Astrocyte of the spinal cord (primary cell): ENCODE data around the gene SYCE1.
"Not testable (repeated sequence)": the region's sequence is repeated elsewhere in the genome, so short reads cannot be mapped to it uniquely, and the experiment has no call there.

Experiments used
- DNase-seq: peaks from one replicate; pipeline ENCODE4 v3.0.0; 2011; ENCODE audit warnings: low read depth, low spot score
- H3K4me3 ChIP-seq: 2 replicates; pipeline ENCODE4 v1.5.1; 2011; ENCODE audit warnings: low read depth, mild to moderate bottlenecking, low read length, moderate library complexity
- in situ Hi-C: cut with HindIII; loops from 2 replicates; pipeline ENCODE4 v1.10.0; 2017; ENCODE audit warnings: low sequenced_read_pairs
- TF ChIP-seq, protein P1 (sequence below): IDR thresholded peaks from 2 replicates; pipeline ENCODE4 v1.5.1; 2012; ENCODE audit warnings: low read depth, mild to moderate bottlenecking, low read length, inconsistent platforms

Gene SYCE1

DNA sequence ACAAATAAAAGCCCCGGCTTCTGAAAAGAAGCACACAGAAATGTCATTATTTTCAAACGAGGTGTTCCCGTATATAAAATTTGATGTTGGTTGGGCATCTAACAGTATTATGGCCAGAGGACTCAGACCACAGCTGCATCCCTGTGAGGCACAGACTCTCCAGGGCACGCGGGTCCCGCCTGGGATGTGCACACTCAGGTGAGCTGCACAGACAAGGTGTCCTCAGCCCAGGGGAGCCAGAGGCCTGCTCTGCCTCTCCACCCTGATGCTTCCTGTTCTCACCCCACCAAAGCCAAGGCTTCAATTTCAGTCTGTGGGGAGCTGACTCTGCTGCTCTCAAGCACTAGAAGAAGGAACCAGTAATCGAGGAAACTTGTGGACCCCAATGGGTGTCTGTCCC is 39.9 kb downstream of the SYCE1 start:
- no peak overlapping the region for H3K4me3 ChIP-seq
- TF ChIP-seq, protein P1, sequence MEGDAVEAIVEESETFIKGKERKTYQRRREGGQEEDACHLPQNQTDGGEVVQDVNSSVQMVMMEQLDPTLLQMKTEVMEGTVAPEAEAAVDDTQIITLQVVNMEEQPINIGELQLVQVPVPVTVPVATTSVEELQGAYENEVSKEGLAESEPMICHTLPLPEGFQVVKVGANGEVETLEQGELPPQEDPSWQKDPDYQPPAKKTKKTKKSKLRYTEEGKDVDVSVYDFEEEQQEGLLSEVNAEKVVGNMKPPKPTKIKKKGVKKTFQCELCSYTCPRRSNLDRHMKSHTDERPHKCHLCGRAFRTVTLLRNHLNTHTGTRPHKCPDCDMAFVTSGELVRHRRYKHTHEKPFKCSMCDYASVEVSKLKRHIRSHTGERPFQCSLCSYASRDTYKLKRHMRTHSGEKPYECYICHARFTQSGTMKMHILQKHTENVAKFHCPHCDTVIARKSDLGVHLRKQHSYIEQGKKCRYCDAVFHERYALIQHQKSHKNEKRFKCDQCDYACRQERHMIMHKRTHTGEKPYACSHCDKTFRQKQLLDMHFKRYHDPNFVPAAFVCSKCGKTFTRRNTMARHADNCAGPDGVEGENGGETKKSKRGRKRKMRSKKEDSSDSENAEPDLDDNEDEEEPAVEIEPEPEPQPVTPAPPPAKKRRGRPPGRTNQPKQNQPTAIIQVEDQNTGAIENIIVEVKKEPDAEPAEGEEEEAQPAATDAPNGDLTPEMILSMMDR = no peak
- no peak for DNase-seq
- in situ Hi-C loops = no loop called here

DNA sequence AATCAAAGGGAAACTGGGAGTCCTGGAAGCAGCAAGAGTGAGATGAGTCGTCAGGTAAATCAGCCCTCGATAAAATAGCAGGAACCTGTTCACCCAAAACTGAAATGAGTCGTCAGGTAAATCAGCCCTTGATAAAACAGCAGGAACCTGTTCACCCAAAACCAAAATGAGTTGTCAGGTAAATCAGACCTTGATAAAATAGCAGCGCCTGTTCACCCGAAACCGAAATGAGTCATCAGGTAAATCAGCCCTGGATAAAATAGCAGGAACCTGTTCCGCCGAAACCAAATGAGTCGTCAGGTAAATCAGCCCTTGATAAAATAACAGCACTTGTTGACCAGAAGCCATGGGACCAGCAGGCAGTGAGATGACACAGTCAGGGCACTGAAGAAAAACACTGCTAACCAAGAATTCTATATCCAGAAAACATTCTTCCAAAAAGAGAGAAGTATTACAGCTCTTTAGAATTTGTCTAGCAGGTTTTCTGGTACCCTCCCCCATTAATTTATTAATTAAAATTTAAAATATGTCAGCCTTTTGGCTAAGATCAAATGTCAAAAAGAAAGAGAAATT is 41.7 kb downstream of the SYCE1 start:
- DNase-seq = no peak
- no peak overlapping the region for H3K4me3 ChIP-seq
- in situ Hi-C loops = no loop called here
- TF ChIP-seq, protein P1 = no peak

DNA sequence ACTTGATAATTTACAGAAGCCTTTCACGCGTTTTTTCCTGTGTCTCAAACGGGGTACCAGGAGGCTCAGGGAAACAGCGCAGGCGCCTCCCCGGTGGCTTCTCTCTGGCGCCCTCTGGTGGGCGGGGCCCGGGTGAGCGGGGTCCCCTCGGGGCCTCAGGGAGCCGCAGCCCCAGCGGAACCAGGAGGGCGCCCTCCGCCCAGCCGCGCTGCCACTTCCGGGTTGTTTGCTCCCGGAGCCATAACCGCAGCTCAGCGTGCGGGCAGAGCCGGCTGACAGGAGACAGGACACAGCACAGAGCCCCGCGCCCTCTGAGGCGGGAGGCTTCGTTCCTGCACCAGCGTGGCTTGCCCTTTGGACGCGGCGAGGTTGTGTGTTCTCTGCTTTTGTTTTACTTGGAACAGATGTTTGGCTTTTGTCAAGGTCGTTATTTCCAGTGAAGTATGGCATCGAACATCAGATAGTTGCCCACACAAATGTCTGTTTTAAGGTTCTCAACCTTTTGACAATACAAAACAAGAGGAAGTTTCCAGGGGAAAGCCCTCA is 45.1 kb downstream of the SYCE1 start:
- TF ChIP-seq, protein P1 = peak; percentile 64
- in situ Hi-C loops = no loop called here
- peak overlapping the region; percentile 25 for H3K4me3 ChIP-seq
- peak; percentile 14 for DNase-seq

DNA sequence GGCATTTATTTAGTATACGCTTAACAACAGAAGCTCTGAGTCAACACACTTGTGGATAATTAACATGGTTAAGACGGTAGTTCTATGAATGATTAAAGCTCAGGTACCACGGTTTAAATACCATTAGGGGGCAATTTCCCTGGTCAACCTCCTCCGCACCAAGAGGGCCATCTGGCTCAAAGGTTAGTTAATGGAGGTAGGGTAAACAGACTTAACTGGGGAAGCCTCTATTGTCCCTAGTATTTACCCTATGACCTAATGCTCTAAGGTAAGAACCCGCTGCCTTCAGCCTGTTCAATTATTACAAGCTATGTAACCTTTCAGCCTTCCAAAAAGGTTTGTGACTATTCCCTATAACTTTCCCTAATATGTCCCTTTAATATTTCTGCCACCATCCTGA is 46.9 kb downstream of the SYCE1 start:
- H3K4me3 ChIP-seq, in situ Hi-C loops, DNase-seq: not testable (repeated sequence)

DNA sequence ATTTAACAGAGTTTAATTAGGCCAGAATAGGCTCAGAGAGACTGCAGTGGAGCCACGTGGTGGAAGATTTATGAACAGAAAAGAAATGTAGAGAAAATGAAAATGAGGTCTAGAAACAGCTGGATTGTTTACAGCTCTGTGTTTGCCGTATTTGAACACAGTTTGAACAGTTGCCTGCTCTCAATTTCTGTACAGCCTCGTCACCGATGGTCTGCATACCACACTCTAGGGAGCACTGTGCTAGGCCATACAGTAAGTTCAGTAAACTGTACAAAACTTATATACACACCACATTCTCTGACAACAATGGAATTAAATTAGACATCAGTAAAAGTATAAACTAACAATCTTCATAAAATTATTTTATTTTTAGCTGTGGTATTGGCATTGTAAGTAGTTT is 49.3 kb downstream of the SYCE1 start:
- TF ChIP-seq, protein P1 = no peak
- no peak for DNase-seq
- no peak overlapping the region for H3K4me3 ChIP-seq
- in situ Hi-C loops = no loop called here

DNA sequence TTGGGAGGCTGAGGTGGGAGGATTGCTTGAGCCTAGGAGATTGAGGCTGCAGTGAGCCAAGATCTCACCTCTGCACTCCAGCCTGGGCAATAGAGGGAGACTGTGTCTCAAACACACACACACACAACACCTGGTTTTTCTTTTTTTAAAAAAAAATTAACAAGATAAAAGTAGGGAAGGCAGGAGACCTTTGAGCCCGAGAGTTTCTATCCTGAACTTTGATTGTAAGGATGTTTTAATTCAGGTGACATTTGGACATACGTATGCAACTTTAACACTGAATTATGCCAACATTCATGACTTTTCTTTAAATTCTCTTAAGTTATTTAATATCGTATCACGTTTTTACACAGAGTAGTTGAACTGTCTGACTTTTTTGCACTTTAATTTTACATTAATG is 49.9 kb downstream of the SYCE1 start:
- in situ Hi-C loops = no loop called here
- no peak for DNase-seq
- TF ChIP-seq, protein P1 = no peak
- H3K4me3 ChIP-seq = no peak overlapping the region

DNA sequence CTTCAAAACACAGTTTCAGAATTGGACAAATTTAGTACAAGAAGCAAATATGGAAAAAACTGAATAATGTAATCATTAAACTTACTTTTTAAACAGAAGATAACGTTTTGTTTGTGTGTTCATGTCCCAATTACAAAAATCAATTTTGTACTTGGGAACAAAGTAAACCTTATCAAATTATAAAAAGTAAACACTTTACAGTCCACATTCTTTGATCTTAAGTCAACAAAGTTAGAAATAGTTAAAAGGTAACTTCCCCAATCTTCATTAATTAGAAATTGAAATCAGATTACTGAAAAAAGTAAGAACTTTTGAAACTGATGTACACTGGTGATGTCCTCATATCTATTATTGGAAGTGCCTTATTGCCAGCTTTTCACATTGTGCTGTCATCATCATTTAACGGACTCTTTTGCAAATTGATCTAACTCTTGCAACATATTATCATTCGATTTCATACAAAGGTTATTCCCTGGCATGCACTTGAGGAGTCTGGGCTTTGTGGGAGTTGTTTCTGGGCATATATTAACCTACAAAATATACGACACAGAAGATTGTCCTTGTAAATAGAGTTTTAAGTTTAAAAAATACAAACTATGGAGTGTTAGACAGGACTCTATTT is 53.4 kb downstream of the SYCE1 start:
- TF ChIP-seq, protein P1 = no peak
- in situ Hi-C loops = no loop called here
- H3K4me3 ChIP-seq = no peak overlapping the region
- DNase-seq = no peak
